H1 (cell line): ENCODE data around the gene ZNF219. TPM values are rescaled to one million over a fixed set of nuclear protein-coding genes. Genes with fewer than 3 reads are reported as not detected.

Source experiments
- CTCF ChIA-PET: fragments of 300-600 bp; sonication (Branson Sonifier 250); formaldehyde crosslinking; loops from one replicate; lab custom pipeline; 2021; ENCODE audit not compliant: partially characterized antibody; lab: Charles Lee
- POLR2A ChIA-PET: fragments of 300-600 bp; sonication (Branson Sonifier 250); formaldehyde crosslinking; loops from one replicate; lab custom pipeline; 2021; ENCODE audit warnings: inconsistent platforms; ENCODE audit not compliant: partially characterized antibody; lab: Charles Lee
- DNase-seq, 2 experiments: peaks; one replicate each; pipeline versions ENCODE4 v3.0.0 to v3.0.0-alpha.2; 2010 to 2022; ENCODE audit warnings: low spot score in 2 of 2, low read depth in 1 of 2, mixed read lengths in 1 of 2
- FAIRE-seq: peaks from 2 replicates; lab custom pipeline; 2011; peaks lifted over from hg19 to GRCh38; lab: Jason Lieb, UNC
- H2AFZ ChIP-seq: 2 replicates; pipeline ENCODE4 v1.8.1; 2012; ENCODE audit warnings: low read length, inconsistent platforms
- H2AK5ac ChIP-seq: 2 replicates; pipeline ENCODE4 v1.6.1; 2013; ENCODE audit warnings: low read depth, low read length
- H2BK120ac ChIP-seq: replicated peaks from 2 replicates; pipeline ENCODE3; 2013; ENCODE audit warnings: low read depth, low read length, inconsistent platforms
- H2BK12ac ChIP-seq: 2 replicates; pipeline ENCODE4 v1.6.1; 2013; ENCODE audit warnings: low read depth, low read length
- H2BK15ac ChIP-seq: 2 replicates; pipeline ENCODE4 v1.6.1; 2013; ENCODE audit warnings: low read length
- H2BK20ac ChIP-seq: 2 replicates; pipeline ENCODE4 v1.6.1; 2013; ENCODE audit warnings: low read length
- H2BK5ac ChIP-seq: 2 replicates; pipeline ENCODE4 v1.6.1; 2013; ENCODE audit warnings: low read depth, low read length
- H3K14ac ChIP-seq: 2 replicates; pipeline ENCODE4 v1.6.1; 2013; ENCODE audit warnings: inconsistent platforms; ENCODE audit not compliant: insufficient read length
- H3K18ac ChIP-seq: 2 replicates; pipeline ENCODE4 v1.6.1; 2013; ENCODE audit warnings: low read length; ENCODE audit errors: extremely low read depth
- H3K23ac ChIP-seq: 2 replicates; pipeline ENCODE4 v1.6.1; 2013; ENCODE audit warnings: inconsistent platforms; ENCODE audit not compliant: insufficient read length
- H3K23me2 ChIP-seq: 2 replicates; pipeline ENCODE4 v1.6.1; 2013; ENCODE audit warnings: low read depth, low read length
- H3K27ac ChIP-seq: 2 replicates; pipeline ENCODE4 v1.6.1; 2011; ENCODE audit warnings: low read depth, low read length, inconsistent platforms
- H3K27me3 ChIP-seq, 4 experiments: replicated peaks in 1 of 4; 1 replicate in 1 of 4; 2 replicates in 3 of 4; pipeline versions ENCODE4 v1.6.1 to v1.8.1; 2011 to 2013; ENCODE audit warnings: low read length in 3 of 4, mild to moderate bottlenecking in 3 of 4, inconsistent platforms in 2 of 4, mixed read lengths in 2 of 4, moderate library complexity in 1 of 4; ENCODE audit not compliant: control insufficient read depth in 3 of 4, insufficient read depth in 3 of 4; ENCODE audit errors: extremely low read depth in 1 of 4
- H3K36me3 ChIP-seq, 4 experiments: 2 replicates each; pipeline versions ENCODE4 v1.6.1 to v1.8.1; 2011 to 2013; ENCODE audit warnings: mild to moderate bottlenecking in 4 of 4, low read length in 3 of 4, moderate library complexity in 2 of 4, control low read depth in 1 of 4, inconsistent platforms in 1 of 4; ENCODE audit not compliant: insufficient read depth in 4 of 4, control insufficient read depth in 2 of 4
- H3K4ac ChIP-seq: replicated peaks from 2 replicates; pipeline ENCODE3; 2013; ENCODE audit warnings: low read length, low read depth, mixed read lengths, inconsistent platforms; ENCODE audit not compliant: insufficient read length
- H3K4me1 ChIP-seq, 4 experiments: replicated peaks in 1 of 4; 1 replicate in 1 of 4; 2 replicates in 3 of 4; pipeline versions ENCODE4 v1.6.1 to v1.8.1; 2011 to 2013; ENCODE audit warnings: low read length in 3 of 4, inconsistent platforms in 2 of 4, mixed read lengths in 1 of 4; ENCODE audit not compliant: insufficient read depth in 4 of 4, control insufficient read depth in 3 of 4
- H3K4me2 ChIP-seq, 2 experiments: 2 replicates each; pipeline versions ENCODE4 v1.6.1 to v1.8.1; 2011 to 2013; ENCODE audit warnings: low read depth in 2 of 2, low read length in 2 of 2, control low read depth in 1 of 2, inconsistent platforms in 1 of 2, mild to moderate bottlenecking in 1 of 2; ENCODE audit not compliant: insufficient read depth in 1 of 2
- H3K4me3 ChIP-seq, 4 experiments: fragments of 200-600, 300-600 bp in 1 of 4; sonication (generic), shearing (Covaris generic), sonication (Bioruptor Twin) in 1 of 4; 2 replicates each; pipeline versions ENCODE4 v1.5.1 to v1.8.1; 2011 to 2016; ENCODE audit warnings: low read length in 4 of 4, low read depth in 3 of 4, control low read depth in 2 of 4, inconsistent platforms in 2 of 4, mild to moderate bottlenecking in 2 of 4, mixed read lengths in 1 of 4, moderate library complexity in 1 of 4; ENCODE audit not compliant: insufficient read depth in 2 of 4; ENCODE audit errors: extremely low read depth in 1 of 4
- H3K56ac ChIP-seq: replicated peaks from 2 replicates; pipeline ENCODE3; 2013; ENCODE audit warnings: low read depth, mild to moderate bottlenecking, mixed read lengths, low read length, inconsistent platforms; ENCODE audit not compliant: insufficient read length
- H3K79me1 ChIP-seq: 2 replicates; pipeline ENCODE4 v1.6.1; 2013; ENCODE audit warnings: low read depth, low read length, control low read depth
- H3K79me2 ChIP-seq, 2 experiments: 2 replicates each; pipeline versions ENCODE4 v1.6.1 to v1.8.1; 2012 to 2013; ENCODE audit warnings: low read length in 2 of 2, mild to moderate bottlenecking in 2 of 2, inconsistent platforms in 1 of 2; ENCODE audit not compliant: insufficient read depth in 2 of 2, control insufficient read depth in 1 of 2
- H3K9ac ChIP-seq, 4 experiments: replicated peaks in 1 of 4; 1 replicate in 1 of 4; 2 replicates in 3 of 4; pipeline versions ENCODE4 v1.6.1 to v1.8.1; 2011 to 2013; ENCODE audit warnings: low read depth in 3 of 4, low read length in 3 of 4, control low read depth in 2 of 4, mild to moderate bottlenecking in 2 of 4, moderate library complexity in 2 of 4, inconsistent platforms in 1 of 4; ENCODE audit errors: extremely low read depth in 1 of 4
- H3K9me3 ChIP-seq, 2 experiments: 2 replicates each; pipeline versions ENCODE4 v1.6.1 to v1.8.1; 2012 to 2013; ENCODE audit warnings: mild to moderate bottlenecking in 2 of 2, moderate library complexity in 2 of 2, control low read depth in 1 of 2, inconsistent platforms in 1 of 2, low read depth in 1 of 2, low read length in 1 of 2, mixed read lengths in 1 of 2; ENCODE audit not compliant: insufficient read depth in 2 of 2
- H4K20me1 ChIP-seq, 2 experiments: replicated peaks in 1 of 2; 2 replicates each; pipeline versions ENCODE3 to v1.8.1; 2011 to 2013; ENCODE audit warnings: inconsistent platforms in 2 of 2, low read length in 2 of 2, mild to moderate bottlenecking in 1 of 2; ENCODE audit not compliant: insufficient read depth in 2 of 2, control insufficient read depth in 1 of 2
- H4K5ac ChIP-seq: 2 replicates; pipeline ENCODE4 v1.6.1; 2013; ENCODE audit warnings: low read length, low read depth, mixed read lengths, inconsistent platforms; ENCODE audit not compliant: insufficient read length
- H4K8ac ChIP-seq: 2 replicates; pipeline ENCODE4 v1.8.0; 2013; ENCODE audit warnings: mild to moderate bottlenecking, moderate library complexity, low read length, inconsistent platforms; ENCODE audit not compliant: insufficient read depth; ENCODE audit errors: extremely low read depth
- H4K91ac ChIP-seq: replicated peaks from 2 replicates; pipeline ENCODE3; 2013; ENCODE audit warnings: low read length, mixed read lengths, inconsistent platforms; ENCODE audit not compliant: insufficient read length
- CREB1 ChIP-seq: IDR thresholded peaks from 2 replicates; pipeline ENCODE4 v1.6.1; 2012; ENCODE audit warnings: inconsistent platforms
- NANOG ChIP-seq: IDR thresholded peaks from 2 replicates; pipeline ENCODE4 v1.6.1; 2011; ENCODE audit warnings: low read length, low read depth, mild to moderate bottlenecking, inconsistent platforms; ENCODE audit not compliant: insufficient read depth, poor library complexity, severe bottlenecking
- NRF1 ChIP-seq: IDR thresholded peaks from 2 replicates; pipeline ENCODE4 v1.6.1; 2011; ENCODE audit warnings: mild to moderate bottlenecking, low read depth, low read length, improper control_type of control experiment
- RFX5 ChIP-seq: IDR thresholded peaks from 2 replicates; pipeline ENCODE4 v1.6.1; 2011; ENCODE audit warnings: low read depth, low read length, improper control_type of control experiment, borderline replicate concordance
- SUZ12 ChIP-seq: fragments of 200-600 bp; sonication (generic); IDR thresholded peaks from 2 replicates; pipeline ENCODE4 v1.6.1; 2012; ENCODE audit warnings: mild to moderate bottlenecking, inconsistent platforms, low read length, moderate library complexity, mixed read lengths
- WGBS, 2 experiments: shearing (Covaris generic) in 1 of 2; methylation state at CpG; one replicate each; pipeline versions ENCODE4 v1.1.6 to v1.1.7; 2013 to 2015; ENCODE audit warnings: low lambda C conversion rate in 2 of 2, mixed read lengths in 2 of 2, inconsistent platforms in 1 of 2, low coverage in 1 of 2, missing lambda C conversion rate in 1 of 2; ENCODE audit not compliant: insufficient replicate concordance in 2 of 2, insufficient coverage in 1 of 2, insufficient read length in 1 of 2; ENCODE audit errors: extremely low coverage in 1 of 2, missing lambda C conversion rate in 1 of 2; 5-methylcytosine and 5-hydroxymethylcytosine counted together
- polyA plus RNA-seq, 7 experiments: library from polyadenylated mRNA; depleted of rRNA in 3 of 7; stranded (reverse) in 5 of 7; unstranded in 2 of 7; fragments of >200 nt in 5 of 7; fragments of 200-250 nt in 2 of 7; gene quantifications; 1 replicate in 5 of 7; 2 replicates in 1 of 7; 4 replicates in 1 of 7; pipeline versions ENCODE4 v1.2.1 to v1.2.3, GENCODE V29; 2011 to 2013; ENCODE audit warnings: missing spikeins in 2 of 7, mixed read lengths in 2 of 7
- total RNA-seq: library from RNA; stranded (reverse); fragmentation: NEBNext Ultra II Directional; extraction: Animal tissue kit (Norgen Biotek cat#: 25700); gene quantifications from 2 replicates; pipeline ENCODE4 v1.2.1, GENCODE V29; 2021
- TF ChIP-seq, protein P1 (sequence below): IDR thresholded peaks from 2 replicates; pipeline ENCODE4 v1.6.1; 2012; ENCODE audit warnings: inconsistent platforms
- TF ChIP-seq, protein P2 (sequence below), 3 experiments: IDR thresholded peaks; 1 replicate in 2 of 3; 2 replicates in 1 of 3; pipeline versions ENCODE4 v1.5.1 to v1.6.1; 2011; ENCODE audit warnings: low read length in 3 of 3, mild to moderate bottlenecking in 3 of 3, inconsistent platforms in 2 of 3, low read depth in 1 of 3, moderate library complexity in 1 of 3; ENCODE audit not compliant: insufficient read depth in 1 of 3; ENCODE audit errors: control extremely low read depth in 1 of 3

The ZNF219 gene
- total and polyA plus RNA-seq, 2 of the 8 experiments (the other 6 are each of a cell fraction or from before 2014, with no cell fraction given), result 113 to 160 TPM

DNA sequence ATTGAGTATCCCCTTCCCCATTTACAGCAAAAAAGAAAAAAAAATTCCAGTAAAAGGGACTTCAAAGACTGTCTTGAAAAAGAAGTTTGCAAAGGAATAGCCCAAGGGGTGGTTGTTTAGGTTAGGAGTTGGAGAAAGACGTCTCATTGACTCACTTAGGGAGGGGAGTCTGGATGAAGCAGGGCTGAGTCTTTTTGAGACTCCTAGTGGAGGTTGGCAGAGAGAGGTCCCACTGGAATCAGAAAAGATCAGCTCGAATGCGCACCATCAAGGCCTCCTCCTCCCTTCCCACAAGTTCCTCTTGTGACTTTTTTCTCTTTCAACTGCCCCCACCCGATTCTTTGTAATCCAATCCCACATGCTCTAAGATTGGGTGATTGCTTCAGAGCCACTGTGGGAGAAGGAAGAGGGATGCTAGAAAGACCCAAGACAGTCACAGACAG is 26.4 kb downstream of the ZNF219 start:
- H2AFZ ChIP-seq, result no peak overlapping the region
- H3K23me2 ChIP-seq, result peaks cover 25% of the 10 kb centered on the region; the same call in 1 of the 2 replicates
- H3K56ac ChIP-seq, result no peak overlapping the region
- H2BK5ac ChIP-seq, result peak overlapping the region; percentile 95; the same call in 1 of the 2 replicates
- no peak for FAIRE-seq
- H3K23ac ChIP-seq, result no peak overlapping the region
- H2AK5ac ChIP-seq, result no peak overlapping the region
- peaks cover 0 to 4% (median 0%) of the 10 kb centered on the region in 4 experiments; a peak in 3 of 7 replicates for H3K27me3 ChIP-seq
- H3K14ac ChIP-seq, result no peak overlapping the region
- H3K4me3 ChIP-seq, result peak overlapping the region; percentile 52 to 98 (median 82); a peak in 7 of 8 replicates
- POLR2A ChIA-PET, result interaction anchor here (0.9 to 12.4 kb wide), 14 partner anchors 10 to 199 kb away, joined by 3 to 245 read pairs (median 7); partner anchors contain the start of genes TMEM253 and ZNF219
- H3K4me2 ChIP-seq, result peak overlapping the region; percentile 94 to 96
- H3K4ac ChIP-seq, result no peak overlapping the region
- peak overlapping the region; percentile 71 for H4K91ac ChIP-seq
- H4K20me1 ChIP-seq, result peaks cover 2 to 5% of the 10 kb centered on the region in 2 experiments
- CTCF ChIA-PET, result interaction anchor here (0.7 to 6.6 kb wide), 22 partner anchors 9 to 214 kb away, joined by 3 to 110 read pairs (median 11); partner anchors contain the start of genes NDRG2, OR5AU1 and TMEM253
- DNase-seq, result no peak
- H2BK12ac ChIP-seq, result no peak overlapping the region
- H2BK15ac ChIP-seq, result no peak overlapping the region
- 41% methylated on average over 4 of the region's 4 CpGs; no CpG with 5 or more reads in 1 of the 2 experiments for WGBS, 2 experiments
- peaks cover 3 to 14% (median 7%) of the 10 kb centered on the region in 4 experiments for H3K4me1 ChIP-seq
- peaks cover 23 to 33% (median 31%) of the 10 kb centered on the region in 4 experiments for H3K36me3 ChIP-seq
- H4K8ac ChIP-seq, result no peak overlapping the region
- H2BK120ac ChIP-seq, result peak overlapping the region; percentile 19
- H3K27ac ChIP-seq, result no peak overlapping the region
- no peak overlapping the region for H4K5ac ChIP-seq
- H2BK20ac ChIP-seq, result no peak overlapping the region
- peak overlapping the region in 2 of 4 experiments; percentile 16 to 27; a peak in 3 of 7 replicates for H3K9ac ChIP-seq
- H3K9me3 ChIP-seq, result no peaks in the 10 kb centered on the region
- H3K18ac ChIP-seq, result 0 out of 2 replicates have a peak overlapping the region, but pooled peaks have one; percentile 51
- H3K79me2 ChIP-seq, result peaks cover 0 to 13% of the 10 kb centered on the region in 2 experiments; a peak in 2 of 4 replicates
- H3K79me1 ChIP-seq, result no peaks in the 10 kb centered on the region; the same call in 1 of the 2 replicates
- TF ChIP-seq CREB1, result no peak
- no peak for TF ChIP-seq RFX5
- TF ChIP-seq, protein P1, sequence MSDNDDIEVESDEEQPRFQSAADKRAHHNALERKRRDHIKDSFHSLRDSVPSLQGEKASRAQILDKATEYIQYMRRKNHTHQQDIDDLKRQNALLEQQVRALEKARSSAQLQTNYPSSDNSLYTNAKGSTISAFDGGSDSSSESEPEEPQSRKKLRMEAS, result no peak
- TF ChIP-seq NRF1, result no peak
- no peak for TF ChIP-seq NANOG
- TF ChIP-seq, protein P2, sequence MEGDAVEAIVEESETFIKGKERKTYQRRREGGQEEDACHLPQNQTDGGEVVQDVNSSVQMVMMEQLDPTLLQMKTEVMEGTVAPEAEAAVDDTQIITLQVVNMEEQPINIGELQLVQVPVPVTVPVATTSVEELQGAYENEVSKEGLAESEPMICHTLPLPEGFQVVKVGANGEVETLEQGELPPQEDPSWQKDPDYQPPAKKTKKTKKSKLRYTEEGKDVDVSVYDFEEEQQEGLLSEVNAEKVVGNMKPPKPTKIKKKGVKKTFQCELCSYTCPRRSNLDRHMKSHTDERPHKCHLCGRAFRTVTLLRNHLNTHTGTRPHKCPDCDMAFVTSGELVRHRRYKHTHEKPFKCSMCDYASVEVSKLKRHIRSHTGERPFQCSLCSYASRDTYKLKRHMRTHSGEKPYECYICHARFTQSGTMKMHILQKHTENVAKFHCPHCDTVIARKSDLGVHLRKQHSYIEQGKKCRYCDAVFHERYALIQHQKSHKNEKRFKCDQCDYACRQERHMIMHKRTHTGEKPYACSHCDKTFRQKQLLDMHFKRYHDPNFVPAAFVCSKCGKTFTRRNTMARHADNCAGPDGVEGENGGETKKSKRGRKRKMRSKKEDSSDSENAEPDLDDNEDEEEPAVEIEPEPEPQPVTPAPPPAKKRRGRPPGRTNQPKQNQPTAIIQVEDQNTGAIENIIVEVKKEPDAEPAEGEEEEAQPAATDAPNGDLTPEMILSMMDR (IDR thresholded peaks at IDR 0.05; ENCODE audit: control extremely low read depth in 1 of 3, insufficient read depth in 1 of 3, low read depth in 1 of 3, low read length in 3 of 3), result no peak
- TF ChIP-seq SUZ12, result no peak
